Measurements from ENCODE around the gene CHPF. TPM values are rescaled to one million over a fixed set of nuclear protein-coding genes. Genes with fewer than 3 reads are reported as not detected.

The CHPF gene
- total RNA-seq, 1 experiment from 2014 or later: 17.5 TPM

GRCh38 chr2:219493086-219493485 is 50.5 kb downstream of the CHPF start:
- DNase-seq (ENCODE audit: low read depth, low spot score) (no peak), ATAC-seq (no peak)
- BruUV-seq (replicated peaks): no TSS peak
- POLR2A ChIA-PET: no interaction called here
- in situ Hi-C loops (cut with HindIII; ENCODE audit: low pct_unique_long_range_greater_than_20kb, low sequenced_read_pairs): no loop called here
- no peak for TF ChIP-seq CTCF (IDR thresholded peaks at IDR 0.05)
- TF ChIP-seq SIN3A (IDR thresholded peaks at IDR 0.05; ENCODE audit: borderline replicate concordance, insufficient read depth, low read depth, low read length): no peak
- TF ChIP-seq REST (IDR thresholded peaks at IDR 0.05; ENCODE audit: insufficient read depth in 1 of 2, low read depth in 2 of 2, low read length in 1 of 2): no peak
- no peak for TF ChIP-seq TCF7L2 (IDR thresholded peaks at IDR 0.05; ENCODE audit: low read depth, low read length)
- no peak for TF ChIP-seq POLR2AphosphoS5 (IDR thresholded peaks at IDR 0.05; ENCODE audit: low read depth, low read length)
- Histone ChIP-seq H3K27ac (ENCODE audit: low read length) (no peak overlapping the region), H3K4me3 (ENCODE audit: low read depth in 2 of 2, low read length in 2 of 2) (no peak overlapping the region), H3K9me3 (ENCODE audit: control insufficient read depth, insufficient read depth, low read depth, low read length) (no peaks in the 10 kb centered on the region), H3K4me1 (ENCODE audit: control insufficient read depth, insufficient read depth, low read length) (peaks cover 7% of the 10 kb centered on the region; the same call in 1 of the 2 replicates), H3K27me3 (ENCODE audit: control insufficient read depth, insufficient read depth, low read length) (no peaks in the 10 kb centered on the region), H3K36me3 (ENCODE audit: control insufficient read depth, insufficient read depth, low read length) (no peaks in the 10 kb centered on the region)
- CTCF ChIA-PET: interaction anchor here (0.6 kb wide), 1 partner anchor 142 kb away, joined by 3 read pairs; no protein-coding TSS in a partner anchor
- intact Hi-C loops (cut with micrococcal nuclease; ENCODE audit: unreplicated experiment): no loop called here

- ChIA-PET POLR2A (no interaction called here), CTCF (no interaction called here)
- Histone ChIP-seq H3K4me1 (ENCODE audit: control insufficient read depth, insufficient read depth, low read length) (peaks cover 7% of the 10 kb centered on the region; the same call in 1 of the 2 replicates), H3K4me3 (ENCODE audit: low read depth in 2 of 2, low read length in 2 of 2) (no peak overlapping the region), H3K9me3 (ENCODE audit: control insufficient read depth, insufficient read depth, low read depth, low read length) (no peaks in the 10 kb centered on the region), H3K27ac (ENCODE audit: low read length) (no peak overlapping the region), H3K36me3 (ENCODE audit: control insufficient read depth, insufficient read depth, low read length) (no peaks in the 10 kb centered on the region), H3K27me3 (ENCODE audit: control insufficient read depth, insufficient read depth, low read length) (no peaks in the 10 kb centered on the region)
- no TSS peak for BruUV-seq (replicated peaks)
- intact Hi-C loops (cut with micrococcal nuclease; ENCODE audit: unreplicated experiment): no loop called here
- in situ Hi-C loops (cut with HindIII; ENCODE audit: low pct_unique_long_range_greater_than_20kb, low sequenced_read_pairs): no loop called here
- TF ChIP-seq SIN3A (IDR thresholded peaks at IDR 0.05; ENCODE audit: borderline replicate concordance, insufficient read depth, low read depth, low read length) (no peak), REST (IDR thresholded peaks at IDR 0.05; ENCODE audit: insufficient read depth in 1 of 2, low read depth in 2 of 2, low read length in 1 of 2) (no peak), CTCF (IDR thresholded peaks at IDR 0.05) (no peak; the same call in 1 of the 2 replicates), TCF7L2 (IDR thresholded peaks at IDR 0.05; ENCODE audit: low read depth, low read length) (no peak), POLR2AphosphoS5 (IDR thresholded peaks at IDR 0.05; ENCODE audit: low read depth, low read length) (no peak)
- ATAC-seq (no peak), DNase-seq (ENCODE audit: low read depth, low spot score) (no peak)
These were observed 51.0 kb downstream of the CHPF start for GRCh38 chr2:219492575-219492974.

All from Panc1 (cell line).